GM18520 (cell line): ENCODE data around the gene TRIP6.

ENCODE experiments used
- ATAC-seq: cut with Tn5 transposase; IDR thresholded peaks from one replicate; pipeline ENCODE4 v1.9.1; 2021; ENCODE audit not compliant: unreplicated experiment

The TRIP6 gene

DNA sequence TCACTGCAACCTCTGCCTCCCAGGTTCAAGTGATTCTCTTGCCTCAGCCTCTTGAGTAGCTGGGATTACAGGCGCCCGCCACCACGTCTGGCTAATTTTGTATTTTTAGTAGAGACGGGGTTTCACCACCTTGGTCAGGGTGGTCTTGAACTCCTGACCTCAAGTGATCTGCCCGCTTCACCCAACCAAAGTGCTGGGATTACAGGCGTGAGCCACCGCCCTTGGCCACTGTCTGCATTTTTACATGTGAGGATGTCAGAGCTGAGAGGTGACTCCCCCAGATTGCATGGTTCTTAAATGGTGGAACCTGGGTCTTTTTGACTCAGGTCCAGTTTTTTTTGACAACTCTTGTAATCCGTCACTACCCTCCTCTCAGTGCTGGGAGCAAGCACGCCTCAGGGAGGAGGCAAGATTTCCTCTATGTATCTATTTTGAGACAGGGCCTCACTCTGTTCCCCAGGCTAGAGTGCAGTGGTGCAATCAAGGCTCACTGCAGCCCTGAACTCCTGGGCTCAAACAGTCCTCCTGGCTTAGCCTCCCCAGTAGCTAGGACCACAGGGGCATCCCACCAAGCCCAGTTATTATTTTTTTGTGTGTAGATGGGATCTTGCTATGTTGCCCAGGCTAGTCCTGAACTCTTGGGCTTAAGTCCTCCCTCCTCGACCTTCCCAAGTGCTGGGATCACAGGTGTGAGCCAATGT lies 6.6 kb downstream of the TRIP6 start:
- ATAC-seq = no peak

DNA sequence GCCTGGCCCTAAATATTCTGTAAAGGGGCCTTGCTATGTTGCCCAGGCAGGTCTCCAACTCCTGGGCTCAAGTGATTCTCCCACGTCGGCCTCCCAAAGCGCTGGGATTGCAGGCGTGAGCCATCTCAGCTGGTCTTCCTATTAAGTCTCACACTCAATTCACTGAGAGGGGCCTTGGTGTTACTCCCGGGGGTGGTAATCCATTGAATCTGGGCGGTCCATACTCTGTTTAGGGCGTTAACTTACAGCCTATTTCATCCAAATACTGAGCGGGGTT lies 7.1 kb downstream of the TRIP6 start:
- no peak for ATAC-seq

DNA sequence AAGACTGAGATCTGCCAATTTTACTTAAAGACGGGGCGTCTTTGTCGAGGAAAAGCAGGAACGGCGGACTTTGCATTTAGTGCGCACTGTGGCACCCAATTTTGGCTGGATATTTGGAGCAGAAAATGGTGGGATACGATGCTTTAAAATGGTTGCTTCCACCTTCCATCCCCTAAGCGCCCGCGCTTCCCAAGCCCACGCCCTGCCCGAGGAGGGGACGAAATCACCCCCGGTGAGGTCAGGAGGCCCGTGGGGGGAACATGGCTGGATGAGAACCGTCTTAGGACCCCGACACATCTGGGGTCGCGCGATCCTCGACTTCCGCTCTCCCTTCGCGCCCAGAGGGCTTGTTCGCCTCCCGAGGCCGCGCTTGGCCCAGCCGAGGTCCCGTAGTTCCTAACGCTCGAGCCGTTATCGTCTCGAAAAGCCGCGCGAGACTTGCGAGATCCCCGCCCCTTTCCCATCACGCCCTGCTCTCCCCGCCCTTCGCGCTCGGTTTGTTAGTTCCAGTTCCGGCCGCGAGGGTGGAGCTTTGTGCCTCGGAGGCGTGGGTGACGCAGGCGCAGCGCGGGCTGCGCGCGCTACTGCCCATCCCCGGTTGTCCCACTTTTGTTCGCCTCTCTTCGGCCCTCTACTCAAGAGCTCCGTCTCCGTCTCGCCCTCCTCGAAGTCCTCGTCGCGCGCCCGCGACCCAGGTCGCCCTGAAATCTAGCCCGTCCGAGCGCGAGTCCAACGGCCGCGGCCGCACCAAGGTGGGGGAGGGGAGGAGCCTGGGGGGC lies 7.6 kb downstream of the TRIP6 start, which contains the start of gene SRRT:
TSS of gene SRRT (plus strand) at position 527 of the 779 bp plus-strand sequence. CDS start 488 bp downstream, outside the sequence.
- peak; percentile 83 for ATAC-seq

DNA sequence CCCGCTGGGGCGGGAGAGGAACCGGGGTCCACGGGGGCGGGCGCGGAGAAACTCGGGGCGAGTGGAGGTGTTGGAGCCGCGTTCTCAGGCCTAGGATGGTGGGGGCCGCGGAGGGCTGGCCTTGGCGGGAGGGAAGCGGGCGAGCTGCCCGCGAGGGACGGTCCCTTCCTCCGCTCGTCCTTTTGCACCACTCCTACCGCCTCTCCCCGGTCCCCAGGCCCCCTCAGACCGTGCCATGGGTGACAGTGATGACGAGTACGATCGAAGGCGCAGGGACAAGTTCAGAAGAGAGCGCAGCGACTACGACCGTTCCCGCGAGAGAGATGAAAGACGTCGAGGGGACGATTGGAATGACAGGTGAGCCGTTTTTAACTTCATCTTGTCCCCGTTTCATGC lies 8.2 kb downstream of the TRIP6 start:
- peak; percentile 2 for ATAC-seq

DNA sequence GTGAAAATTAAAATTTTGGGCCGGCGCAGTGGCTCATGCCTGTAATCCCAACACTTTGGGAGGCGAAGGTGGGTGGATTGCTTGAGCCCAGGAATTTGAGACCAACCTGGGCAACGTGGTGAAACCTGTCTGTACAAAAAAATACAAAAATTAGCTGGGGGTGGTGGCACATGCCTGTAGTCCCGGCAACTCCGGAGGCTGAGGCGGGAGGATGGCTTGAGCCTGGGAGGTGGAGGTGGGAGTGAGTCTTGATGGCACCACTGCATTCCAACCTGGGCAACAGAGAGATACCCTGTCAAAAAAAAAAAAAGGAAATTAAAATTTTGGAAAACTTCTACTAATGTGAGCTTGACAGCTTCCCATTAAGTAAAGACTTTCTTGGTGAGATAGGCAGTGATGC lies 10.8 kb downstream of the TRIP6 start:
- ATAC-seq = no peak

DNA sequence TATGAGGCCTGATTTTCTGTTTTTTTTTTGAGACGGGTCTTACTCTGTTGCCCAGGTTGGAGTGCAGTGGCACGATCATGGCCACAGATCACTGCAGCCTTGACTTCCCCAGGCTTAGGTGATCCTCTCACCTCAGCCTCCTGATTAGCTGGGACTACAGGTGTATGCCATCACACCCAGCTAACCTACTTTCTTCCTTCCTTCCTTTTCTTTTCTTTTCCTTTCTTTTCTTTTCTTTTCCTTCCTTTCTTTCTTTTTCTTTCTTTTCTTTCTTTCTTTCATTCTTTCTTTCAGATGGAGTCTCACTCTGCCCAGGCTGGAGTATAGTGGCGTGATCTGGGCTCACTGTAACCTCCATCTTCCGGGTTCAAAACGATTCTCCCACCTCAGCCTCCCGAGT lies 11.5 kb downstream of the TRIP6 start:
- ATAC-seq = no peak

DNA sequence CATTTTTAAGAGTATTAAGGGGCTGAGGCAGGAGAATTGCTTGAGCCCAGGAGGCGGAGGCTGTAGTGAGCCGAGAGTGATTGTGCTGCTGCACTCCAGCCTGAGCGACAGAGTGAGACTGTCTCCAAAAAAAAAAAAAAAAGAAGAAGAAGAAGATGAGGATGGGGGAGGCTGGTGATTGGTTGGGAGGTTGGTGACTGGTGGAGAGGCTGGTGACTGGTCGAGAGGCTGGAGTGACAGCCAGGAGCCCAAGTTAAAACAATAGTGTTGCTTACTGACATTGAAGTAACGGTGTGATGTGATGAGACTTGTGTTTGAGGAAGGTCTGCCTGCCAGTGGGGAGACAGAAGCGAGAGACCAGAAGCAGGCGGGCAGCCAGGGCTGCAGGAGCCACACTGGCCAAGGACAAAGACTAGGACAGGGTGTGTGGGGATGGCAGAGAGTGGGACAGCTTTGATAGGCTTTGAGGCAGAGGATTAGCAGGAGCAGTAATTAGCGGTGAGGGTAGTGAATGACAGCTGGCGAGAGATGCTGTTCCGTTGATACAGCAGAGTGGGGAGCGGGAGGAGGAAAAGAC lies 12.6 kb downstream of the TRIP6 start:
- ATAC-seq = no peak

DNA sequence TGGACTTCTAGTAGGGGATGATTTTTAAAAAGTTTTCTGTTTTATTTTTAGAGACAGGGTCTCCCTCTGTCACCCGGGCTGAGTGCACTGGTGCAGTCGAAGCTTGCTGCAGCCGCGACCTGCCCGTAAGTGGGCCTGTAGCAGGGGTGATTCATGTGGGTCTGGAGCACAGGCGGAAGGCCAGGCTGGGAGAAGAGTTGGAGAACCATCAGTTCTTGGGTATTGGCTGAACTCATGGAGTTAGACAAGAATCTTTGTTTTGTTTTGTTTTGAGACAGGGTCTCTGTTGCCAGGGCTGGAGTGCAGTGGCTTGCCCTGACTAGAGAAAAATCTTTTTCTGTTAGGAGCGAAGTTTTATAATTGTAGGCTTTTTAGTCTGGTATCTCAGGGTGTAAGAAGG lies 13.5 kb downstream of the TRIP6 start:
- no peak for ATAC-seq

DNA sequence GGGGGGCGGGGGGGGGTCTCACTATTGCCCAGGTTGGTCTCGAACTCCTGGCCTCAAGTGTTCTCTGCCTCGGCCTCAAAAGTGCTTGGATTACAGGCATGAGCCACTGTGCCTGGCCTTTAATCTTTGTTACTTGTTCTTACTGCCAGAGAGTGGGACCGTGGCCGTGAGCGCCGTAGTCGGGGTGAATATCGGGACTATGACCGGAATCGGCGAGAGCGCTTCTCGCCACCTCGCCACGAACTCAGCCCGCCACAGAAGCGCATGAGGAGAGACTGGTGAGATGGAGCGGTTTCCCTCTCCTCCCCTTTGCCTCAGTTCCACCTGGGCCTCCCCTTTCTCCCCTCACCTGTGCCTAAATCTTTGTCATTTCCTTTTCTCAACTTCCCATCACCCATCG lies 13.9 kb downstream of the TRIP6 start:
- no peak for ATAC-seq

DNA sequence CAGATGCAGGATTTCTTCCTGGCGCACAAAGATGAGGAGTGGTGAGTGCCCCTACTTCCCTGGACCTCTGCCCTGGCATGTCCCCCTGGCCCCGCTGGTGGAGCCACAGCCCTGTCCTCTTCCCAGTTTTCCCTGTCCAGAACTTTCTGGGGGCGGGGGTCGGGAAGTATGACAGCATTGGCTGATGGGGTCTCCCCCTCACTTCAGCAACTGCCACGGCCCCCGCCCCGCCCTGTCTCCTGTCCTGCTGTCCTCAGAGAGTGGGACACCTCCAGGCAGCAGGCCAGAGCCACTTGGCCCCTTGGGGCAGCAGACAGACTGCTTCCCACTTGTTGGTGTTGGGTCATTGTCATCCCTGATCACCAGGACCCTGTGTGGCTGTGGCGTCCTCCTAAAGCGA lies 15.0 kb downstream of the TRIP6 start:
- no peak for ATAC-seq

DNA sequence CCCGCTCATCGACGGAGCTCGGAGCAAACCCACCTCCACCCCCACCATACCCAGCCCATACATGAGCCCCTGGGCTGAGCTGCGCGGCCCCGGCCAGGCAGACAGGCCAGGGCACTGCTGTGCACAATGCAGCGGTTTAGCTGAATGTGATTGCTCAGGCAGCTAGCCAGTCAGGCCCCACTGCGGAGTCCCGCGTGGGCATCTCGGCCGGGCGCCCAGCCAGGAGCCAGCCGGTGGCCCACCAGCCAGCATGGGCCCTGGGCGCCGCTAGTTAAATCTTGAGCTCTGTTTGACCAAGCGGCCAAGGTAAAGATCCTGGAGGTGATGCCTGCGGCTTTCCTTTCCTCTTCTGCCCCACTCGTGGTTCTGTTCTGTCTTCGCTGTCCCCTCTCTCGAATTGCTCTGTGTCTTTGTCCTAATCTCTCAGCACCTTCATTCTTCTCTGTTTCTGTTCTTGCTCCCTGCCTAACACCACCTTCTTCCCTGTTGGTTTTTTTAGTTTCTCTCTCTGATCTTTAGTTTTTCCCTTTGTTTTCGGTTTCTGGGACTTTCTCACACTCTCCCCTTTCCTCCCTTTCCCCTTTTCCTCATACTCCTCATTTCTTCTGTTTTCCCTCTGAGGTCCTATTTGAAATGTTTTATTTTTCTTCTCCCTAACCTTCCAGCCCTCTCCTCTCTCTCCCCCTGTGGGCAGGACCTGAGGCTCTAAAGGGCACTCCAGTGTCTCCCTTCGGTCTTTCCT lies 15.8 kb downstream of the TRIP6 start:
- ATAC-seq = no peak

DNA sequence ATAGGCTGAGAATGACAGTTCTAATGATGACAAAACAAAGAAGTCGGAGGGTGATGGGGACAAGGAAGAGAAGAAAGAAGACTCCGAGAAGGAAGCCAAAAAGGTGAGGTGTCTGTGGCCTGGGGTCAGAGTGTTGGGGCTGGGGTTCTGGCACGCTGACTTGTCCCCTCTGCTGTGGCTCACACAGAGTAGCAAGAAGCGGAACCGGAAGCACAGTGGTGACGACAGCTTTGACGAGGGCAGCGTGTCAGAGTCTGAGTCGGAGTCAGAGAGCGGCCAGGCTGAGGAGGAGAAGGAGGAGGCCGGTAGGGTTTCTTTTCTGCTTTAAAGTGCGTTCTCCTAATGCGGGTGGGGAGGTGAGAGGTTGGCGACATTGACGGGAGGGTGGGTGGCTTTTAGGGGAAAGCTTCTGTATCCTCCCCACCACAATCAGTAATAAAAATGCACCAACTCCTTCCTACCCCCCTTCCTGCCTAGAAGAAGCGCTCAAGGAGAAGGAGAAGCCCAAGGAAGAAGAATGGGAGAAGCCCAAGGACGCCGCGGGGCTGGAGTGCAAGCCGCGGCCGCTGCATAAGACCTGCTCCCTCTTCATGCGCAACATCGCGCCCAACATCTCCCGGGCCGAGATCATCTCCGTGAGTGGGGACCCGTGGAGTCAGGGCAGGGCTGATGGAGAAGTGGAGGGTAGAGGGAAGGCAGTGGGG lies 17.7 kb downstream of the TRIP6 start:
- ATAC-seq = no peak

DNA sequence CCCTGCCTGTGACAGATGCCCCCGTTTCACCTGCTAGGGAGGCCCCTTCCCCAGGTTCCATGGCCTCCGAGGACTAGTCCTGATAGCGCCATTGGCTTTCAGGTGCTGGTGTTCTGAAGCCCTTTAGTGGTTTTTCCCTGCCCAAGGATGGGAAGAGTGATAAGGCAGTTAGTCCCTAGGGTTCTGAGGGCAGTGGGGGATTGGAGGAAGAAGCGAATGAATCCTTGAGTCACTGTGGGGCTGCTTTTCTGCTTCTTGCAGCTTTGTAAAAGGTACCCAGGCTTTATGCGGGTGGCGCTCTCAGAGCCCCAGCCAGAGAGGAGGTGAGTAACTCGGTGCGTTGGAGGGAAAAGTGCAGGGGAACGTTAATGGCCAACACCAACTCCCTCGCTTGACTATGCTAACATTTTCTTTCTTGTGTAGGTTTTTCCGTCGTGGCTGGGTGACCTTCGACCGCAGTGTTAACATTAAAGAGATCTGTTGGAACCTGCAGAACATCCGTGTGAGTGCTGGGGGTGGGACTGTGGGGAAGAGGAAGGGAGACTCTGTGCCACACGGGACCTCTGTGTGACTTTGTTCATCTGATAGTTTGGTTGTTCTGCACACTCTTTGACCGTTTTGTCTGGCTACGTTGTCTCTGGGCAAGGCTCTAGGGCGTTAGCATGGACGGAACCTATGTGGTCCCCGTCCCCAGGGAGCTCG lies 18.4 kb downstream of the TRIP6 start:
- no peak for ATAC-seq

DNA sequence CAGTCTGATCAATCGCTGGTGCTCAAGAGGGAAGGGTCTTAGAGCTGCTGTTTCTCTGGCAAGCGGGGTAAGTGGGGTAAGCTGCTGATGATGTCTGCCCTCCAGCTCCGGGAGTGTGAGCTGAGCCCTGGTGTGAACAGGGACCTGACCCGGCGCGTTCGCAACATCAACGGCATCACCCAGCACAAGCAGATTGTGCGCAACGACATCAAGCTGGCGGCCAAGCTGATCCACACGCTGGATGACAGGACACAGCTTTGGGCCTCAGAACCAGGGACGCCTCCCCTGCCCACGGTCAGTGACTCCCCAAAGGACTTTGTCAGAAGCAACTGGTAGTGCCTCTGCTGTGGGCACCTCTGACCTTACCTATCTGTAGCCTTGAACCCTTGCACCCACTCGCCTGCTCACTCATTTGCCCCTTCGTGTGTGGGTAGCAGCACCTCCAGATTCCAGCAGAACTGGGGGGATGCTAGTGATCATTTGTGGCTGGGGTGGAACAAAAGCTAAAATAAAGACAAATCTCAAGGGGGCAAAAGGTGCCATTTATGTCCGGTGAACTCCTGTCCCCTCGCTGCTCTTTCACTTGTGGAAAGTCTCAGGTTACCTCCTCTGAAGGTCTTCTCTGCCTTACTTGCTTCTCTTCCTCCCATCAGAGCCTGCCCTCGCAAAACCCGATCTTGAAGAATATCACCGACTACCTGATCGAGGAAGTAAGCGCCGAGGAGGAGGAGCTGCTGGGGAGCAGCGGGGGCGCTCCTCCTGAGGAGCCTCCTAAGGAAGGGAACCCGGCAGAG lies 19.2 kb downstream of the TRIP6 start:
- ATAC-seq = no peak

DNA sequence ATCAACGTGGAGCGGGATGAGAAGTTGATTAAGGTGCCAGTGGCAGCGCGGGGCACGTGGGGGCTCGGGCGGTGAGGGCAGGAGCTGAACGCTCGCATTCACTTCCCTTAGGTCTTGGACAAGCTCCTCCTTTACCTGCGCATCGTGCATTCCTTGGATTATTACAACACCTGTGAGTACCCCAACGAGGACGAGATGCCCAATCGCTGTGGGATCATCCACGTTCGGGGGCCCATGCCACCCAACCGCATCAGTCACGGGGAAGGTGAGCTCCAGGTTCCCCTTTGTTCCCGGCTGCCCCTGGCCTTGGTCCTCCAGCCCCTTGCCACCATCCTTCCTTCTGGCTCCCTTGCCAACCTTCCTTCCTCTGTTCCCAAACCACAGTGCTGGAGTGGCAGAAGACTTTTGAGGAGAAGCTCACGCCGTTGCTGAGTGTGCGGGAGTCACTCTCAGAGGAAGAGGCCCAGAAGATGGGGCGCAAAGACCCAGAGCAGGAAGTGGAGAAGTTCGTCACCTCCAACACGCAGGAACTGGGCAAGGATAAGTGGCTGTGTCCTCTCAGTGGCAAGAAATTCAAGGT lies 19.8 kb downstream of the TRIP6 start:
- no peak for ATAC-seq

DNA sequence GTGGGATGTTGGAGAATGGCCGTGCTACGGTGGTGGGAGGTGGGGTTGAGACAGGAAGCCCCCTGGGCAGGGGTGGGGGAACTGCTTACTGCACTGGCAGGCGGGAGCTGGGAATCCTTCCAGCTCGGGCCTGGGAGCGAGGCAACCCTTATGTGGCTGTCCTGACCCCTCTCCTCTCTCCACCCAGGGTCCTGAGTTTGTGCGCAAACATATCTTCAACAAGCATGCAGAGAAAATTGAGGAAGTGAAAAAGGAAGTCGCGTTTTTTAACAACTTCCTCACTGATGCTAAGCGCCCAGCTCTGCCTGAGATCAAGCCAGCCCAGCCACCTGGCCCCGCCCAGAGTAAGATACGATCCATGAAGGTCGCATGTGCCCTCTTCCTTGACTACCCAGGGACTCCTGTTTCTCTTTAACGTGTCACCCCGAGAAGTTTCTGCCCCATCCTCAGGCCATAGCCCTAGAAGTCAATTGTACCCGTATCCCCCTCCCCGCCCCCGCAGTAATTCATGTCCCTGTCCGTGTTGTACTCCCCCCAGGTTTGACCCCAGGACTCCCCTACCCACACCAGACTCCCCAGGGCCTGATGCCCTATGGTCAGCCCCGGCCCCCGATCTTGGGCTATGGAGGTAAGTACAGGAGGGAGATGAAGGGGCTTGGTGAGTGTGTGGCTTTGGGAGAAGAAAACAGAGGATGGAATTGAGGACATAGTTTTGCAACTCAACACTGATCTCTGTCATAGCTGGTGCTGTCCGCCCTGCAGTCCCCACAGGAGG lies 20.5 kb downstream of the TRIP6 start:
- ATAC-seq = no peak

DNA sequence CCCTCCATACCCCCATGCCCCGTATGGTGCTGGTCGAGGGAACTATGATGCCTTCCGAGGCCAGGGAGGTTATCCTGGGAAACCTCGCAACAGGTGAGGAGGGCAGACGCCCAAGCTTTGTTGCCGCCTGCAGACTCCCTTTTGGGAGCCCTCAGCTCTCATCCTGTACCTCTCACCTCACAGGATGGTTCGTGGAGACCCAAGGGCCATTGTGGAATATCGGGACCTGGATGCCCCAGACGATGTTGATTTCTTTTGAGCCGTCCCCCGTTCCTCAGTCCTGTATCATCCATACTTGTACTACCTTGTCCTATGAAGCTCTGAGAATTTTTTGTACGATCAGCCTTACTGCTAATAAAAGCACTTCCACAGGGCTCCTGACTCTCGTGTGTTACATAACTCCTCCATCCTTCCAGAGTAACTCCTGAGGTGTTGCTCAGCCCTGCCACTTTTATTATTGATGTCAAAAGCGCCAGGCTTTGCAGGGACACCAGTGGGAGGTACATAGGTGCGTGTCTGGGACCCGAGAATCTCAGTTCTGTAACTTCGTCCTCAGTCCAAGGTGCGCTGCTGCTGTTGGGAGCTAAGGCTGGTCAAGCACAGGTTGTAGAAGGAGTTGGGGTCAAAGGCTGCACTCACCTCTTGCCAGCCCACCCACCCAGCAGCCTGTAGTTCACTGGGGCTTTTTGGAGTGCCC lies 21.3 kb downstream of the TRIP6 start:
- ATAC-seq = no peak
